IMR-90 (cell line): ENCODE measurements around the gene MAPKAPK2. TPM values are rescaled to one million over a fixed set of nuclear protein-coding genes. Genes with fewer than 3 reads are reported as not detected.

Source experiments
- ATAC-seq: fragments of 200-7000 bp; cut with Tn5 transposase; 2 replicates; pipeline ENCODE4 v1.9.1; 2020; ENCODE audit warnings: low read depth, mild to moderate bottlenecking, moderate library complexity
- BruUV-seq: library from RNA; stranded (reverse); fragments of 400-500 nt; replicated peaks from 2 replicates; lab custom pipeline; 2021; lab: Mats Ljungman, UMichigan
- CTCF ChIA-PET: fragments of 300-600 bp; formaldehyde crosslinking; extraction: SDS; loops from one replicate; lab custom pipeline; 2021; ENCODE audit warnings: antibody characterized with exemption; lab: Yijun Ruan, JAX
- POLR2A ChIA-PET: fragments of 300-600 bp; sonication (Branson Sonifier 250); formaldehyde crosslinking; loops from one replicate; lab custom pipeline; 2022; ENCODE audit warnings: antibody characterized with exemption; ENCODE audit not compliant: unreplicated experiment; lab: Charles Lee
- DNase-seq: peaks from one replicate; pipeline ENCODE4 v3.0.0; 2013
- H2AFZ ChIP-seq: replicated peaks from 2 replicates; pipeline ENCODE3; 2013; ENCODE audit warnings: low read length, mild to moderate bottlenecking; ENCODE audit not compliant: poor library complexity
- H2AK5ac ChIP-seq: 2 replicates; pipeline ENCODE4 v1.6.1; 2013; ENCODE audit warnings: low read depth, low read length, inconsistent platforms
- H2AK9ac ChIP-seq: replicated peaks from 2 replicates; pipeline ENCODE3; 2013; ENCODE audit warnings: mild to moderate bottlenecking, low read depth, low read length, moderate library complexity; ENCODE audit not compliant: poor library complexity
- H2BK120ac ChIP-seq: 2 replicates; pipeline ENCODE4 v1.6.1; 2013; ENCODE audit warnings: low read depth, low read length, inconsistent platforms
- H2BK15ac ChIP-seq: 3 replicates; pipeline ENCODE4 v1.6.1; 2013; ENCODE audit warnings: low read depth, low read length, inconsistent platforms
- H2BK20ac ChIP-seq: 2 replicates; pipeline ENCODE4 v1.6.1; 2013; ENCODE audit warnings: low read depth, mild to moderate bottlenecking, inconsistent platforms, low read length, moderate library complexity
- H2BK5ac ChIP-seq: 2 replicates; pipeline ENCODE4 v1.6.1; 2013; ENCODE audit warnings: mild to moderate bottlenecking, low read depth, low read length, inconsistent platforms; ENCODE audit not compliant: poor library complexity, severe bottlenecking
- H3K14ac ChIP-seq: replicated peaks from 2 replicates; pipeline ENCODE4 v1.6.1; 2013; ENCODE audit warnings: low read depth, low read length, inconsistent platforms
- H3K18ac ChIP-seq: 2 replicates; pipeline ENCODE4 v1.6.1; 2013; ENCODE audit warnings: low read depth, low read length, control low read depth
- H3K23ac ChIP-seq: 2 replicates; pipeline ENCODE4 v1.6.1; 2013; ENCODE audit warnings: low read depth, low read length, inconsistent platforms
- H3K27ac ChIP-seq: 2 replicates; pipeline ENCODE4 v1.5.1; 2013; ENCODE audit warnings: mild to moderate bottlenecking, control low read depth, low read length; ENCODE audit not compliant: insufficient read depth
- H3K27me3 ChIP-seq: 2 replicates; pipeline ENCODE4 v1.6.1; 2013; ENCODE audit warnings: low read length; ENCODE audit not compliant: control insufficient read depth, insufficient read depth
- H3K36me3 ChIP-seq: 2 replicates; pipeline ENCODE4 v1.6.1; 2013; ENCODE audit warnings: low read length, mixed read lengths; ENCODE audit not compliant: control insufficient read depth, insufficient read depth
- H3K4ac ChIP-seq: 2 replicates; pipeline ENCODE4 v1.6.1; 2013; ENCODE audit warnings: low read depth, low read length, inconsistent platforms
- H3K4me1 ChIP-seq: 2 replicates; pipeline ENCODE4 v1.6.1; 2013; ENCODE audit warnings: low read length, mixed read lengths; ENCODE audit not compliant: control insufficient read depth, insufficient read depth
- H3K4me2 ChIP-seq: 2 replicates; pipeline ENCODE4 v1.6.1; 2013; ENCODE audit warnings: low read depth, mild to moderate bottlenecking, control low read depth, low read length, moderate library complexity
- H3K4me3 ChIP-seq: 2 replicates; pipeline ENCODE4 v1.5.1; 2013; ENCODE audit warnings: low read depth, mild to moderate bottlenecking, control low read depth, low read length, moderate library complexity; ENCODE audit not compliant: insufficient read depth
- H3K56ac ChIP-seq: 2 replicates; pipeline ENCODE4 v1.6.1; 2013; ENCODE audit warnings: low read length, inconsistent platforms; ENCODE audit not compliant: insufficient read depth; ENCODE audit errors: extremely low read depth
- H3K79me1 ChIP-seq, 2 experiments: 2 replicates each; pipeline ENCODE4 v1.6.1; 2013; ENCODE audit warnings: low read length in 2 of 2, inconsistent platforms in 1 of 2, low read depth in 1 of 2
- H3K9ac ChIP-seq: 2 replicates; pipeline ENCODE4 v1.6.1; 2013; ENCODE audit warnings: low read depth, low read length, control low read depth
- H3K9me1 ChIP-seq: 2 replicates; pipeline ENCODE4 v1.6.1; 2013; ENCODE audit warnings: low read length, inconsistent platforms; ENCODE audit not compliant: insufficient read depth
- H3K9me3 ChIP-seq: 2 replicates; pipeline ENCODE4 v1.6.1; 2013; ENCODE audit warnings: low read length; ENCODE audit not compliant: control insufficient read depth, insufficient read depth
- H4K20me1 ChIP-seq: 2 replicates; pipeline ENCODE4 v1.6.1; 2013; ENCODE audit warnings: low read length, inconsistent platforms; ENCODE audit not compliant: insufficient read depth
- H4K5ac ChIP-seq: 2 replicates; pipeline ENCODE4 v1.6.1; 2013; ENCODE audit warnings: mild to moderate bottlenecking, low read depth, low read length, control low read depth
- H4K8ac ChIP-seq, 2 experiments: 2 replicates each; pipeline ENCODE4 v1.6.1; 2013; ENCODE audit warnings: low read depth in 2 of 2, low read length in 2 of 2, control low read depth in 1 of 2, inconsistent platforms in 1 of 2
- H4K91ac ChIP-seq: 2 replicates; pipeline ENCODE4 v1.6.1; 2013; ENCODE audit warnings: low read depth, low read length, inconsistent platforms; ENCODE audit not compliant: insufficient read depth
- BHLHE40 ChIP-seq: fragments of 150-350 bp; IDR thresholded peaks from 2 replicates; pipeline ENCODE4 v1.6.1; 2016; ENCODE audit warnings: mild to moderate bottlenecking, low read depth, low read length
- CEBPB ChIP-seq: IDR thresholded peaks from 2 replicates; pipeline ENCODE4 v1.6.1; 2012; ENCODE audit warnings: low read depth, low read length, improper control_type of control experiment
- NFE2L2 ChIP-seq: fragments of 150-350 bp; IDR thresholded peaks from 2 replicates; pipeline ENCODE4 v1.6.1; 2016; ENCODE audit warnings: low read depth, mild to moderate bottlenecking, low read length
- RFX5 ChIP-seq: IDR thresholded peaks from 2 replicates; pipeline ENCODE4 v1.8.0; 2012; ENCODE audit warnings: low read depth, mild to moderate bottlenecking, low read length, moderate library complexity
- WGBS, 2 experiments: methylation state at CpG; one replicate each; pipeline versions ENCODE4 v1.1.5 to v1.1.7; 2013; ENCODE audit warnings: missing lambda C conversion rate in 2 of 2; ENCODE audit not compliant: insufficient read length in 1 of 2; ENCODE audit errors: extremely low coverage in 2 of 2; 5-methylcytosine and 5-hydroxymethylcytosine counted together
- dilution Hi-C: fragments of 300-500 bp; cut with HindIII; formaldehyde crosslinking; loops from one replicate; pipeline ENCODE4 v1.14.3; 2018; ENCODE audit warnings: low sequenced_read_pairs; ENCODE audit not compliant: unreplicated experiment
- in situ Hi-C: fragments of 300-500 bp; cut with MboI; formaldehyde crosslinking; loops from 3 replicates; pipeline ENCODE4 v1.14.3; 2019; ENCODE audit warnings: low sequenced_read_pairs, inconsistent platforms, mixed read lengths
- intact Hi-C: fragments of 100-400 bp; cut with micrococcal nuclease; formaldehyde crosslinking; loops from 2 replicates; pipeline ENCODE4 v1.10.0; 2022
- polyA plus RNA-seq, 3 experiments: library from polyadenylated mRNA; depleted of rRNA; stranded (reverse); fragments of >200 nt; gene quantifications; 2 replicates each; pipeline ENCODE4 v1.2.3, GENCODE V29; 2012; ENCODE audit warnings: low replicate concordance in 1 of 3
- total RNA-seq: library from RNA; depleted of rRNA; stranded (reverse); fragments of >200 nt; gene quantifications from 2 replicates; pipeline ENCODE4 v1.2.3, GENCODE V29; 2012
- TF ChIP-seq, protein P1 (sequence below): fragments of 150-350 bp; IDR thresholded peaks from 2 replicates; pipeline ENCODE4 v1.6.1; 2017; ENCODE audit warnings: mild to moderate bottlenecking, antibody characterized with exemption, low read length, low read depth
- TF ChIP-seq, protein P2 (sequence below): conservative IDR thresholded peaks from 2 replicates; pipeline ENCODE4 v1.5.1; 2012; ENCODE audit warnings: mild to moderate bottlenecking, low read depth, low read length, improper control_type of control experiment

Gene MAPKAPK2
- total and polyA plus RNA-seq, 2 of the 4 experiments (the other 2 are of a cell fraction), result 56.5 to 66.4 TPM

DNA sequence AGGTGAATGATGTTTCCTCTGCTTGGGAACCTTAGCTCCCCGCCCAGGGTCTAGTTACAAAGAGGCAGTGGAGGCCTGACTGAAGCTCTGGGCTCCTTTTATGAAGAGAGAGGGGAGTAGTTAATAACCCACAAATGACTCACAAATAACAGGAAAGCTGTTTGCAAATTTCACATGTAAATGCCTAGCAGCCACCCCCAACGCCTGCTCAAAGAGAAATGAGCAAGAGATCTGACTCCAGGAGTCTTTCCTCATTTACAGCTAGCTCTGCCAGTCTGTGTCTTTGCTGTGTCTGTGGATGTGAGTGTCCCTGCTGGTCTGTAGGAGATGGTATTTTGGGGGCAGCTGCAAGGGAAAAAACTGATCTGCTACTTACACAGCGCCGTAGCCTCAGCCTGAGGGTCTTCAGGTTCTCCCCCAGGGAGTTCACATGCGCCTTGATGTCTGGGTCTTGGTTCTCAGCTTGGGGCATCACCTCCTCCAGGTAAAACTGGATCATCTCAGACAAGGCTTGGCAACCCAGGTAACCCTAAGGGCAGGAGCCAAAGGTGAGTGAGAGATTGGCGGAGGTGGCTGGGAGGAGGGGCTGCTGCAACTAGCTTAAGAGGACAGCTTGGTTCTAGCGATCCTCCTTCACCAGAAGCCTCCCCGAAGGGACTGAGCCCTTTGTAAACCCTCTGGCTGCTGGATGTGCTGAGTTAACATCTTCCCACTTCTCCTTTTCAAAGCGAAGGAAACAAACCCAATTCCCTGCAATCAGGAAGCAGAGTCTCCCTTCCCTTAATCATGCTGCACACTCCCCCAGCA is 86.0 kb downstream of the MAPKAPK2 start, which contains the start of gene IL19 (continued):
- TF ChIP-seq, protein P1, sequence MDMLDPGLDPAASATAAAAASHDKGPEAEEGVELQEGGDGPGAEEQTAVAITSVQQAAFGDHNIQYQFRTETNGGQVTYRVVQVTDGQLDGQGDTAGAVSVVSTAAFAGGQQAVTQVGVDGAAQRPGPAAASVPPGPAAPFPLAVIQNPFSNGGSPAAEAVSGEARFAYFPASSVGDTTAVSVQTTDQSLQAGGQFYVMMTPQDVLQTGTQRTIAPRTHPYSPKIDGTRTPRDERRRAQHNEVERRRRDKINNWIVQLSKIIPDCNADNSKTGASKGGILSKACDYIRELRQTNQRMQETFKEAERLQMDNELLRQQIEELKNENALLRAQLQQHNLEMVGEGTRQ, result no peak
- TF ChIP-seq NFE2L2, result no peak

DNA sequence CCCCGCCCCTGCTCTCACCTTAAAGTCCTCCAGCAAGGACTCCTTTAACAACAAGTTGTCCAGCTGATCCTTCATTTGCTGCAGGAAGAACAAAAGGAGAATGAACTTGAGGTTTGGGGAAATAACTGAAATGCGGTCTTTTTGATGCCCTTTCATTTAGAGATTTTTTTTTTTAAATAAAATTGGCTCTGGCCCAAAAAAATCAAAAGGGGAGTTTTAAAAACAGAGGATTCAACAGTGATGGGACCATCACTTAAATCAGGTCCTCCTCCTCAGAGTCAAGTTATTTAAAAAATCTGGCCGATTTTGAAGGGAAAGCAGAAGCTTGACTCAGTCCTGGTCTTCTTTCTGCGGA is 86.6 kb downstream of the MAPKAPK2 start:
- no peaks in the 10 kb centered on the region for H3K9me3 ChIP-seq
- no peaks in the 10 kb centered on the region for H3K36me3 ChIP-seq
- TF ChIP-seq BHLHE40, result no peak
- TF ChIP-seq, protein P1, result no peak
- TF ChIP-seq RFX5, result no peak
- no peak for TF ChIP-seq CEBPB
- TF ChIP-seq, protein P2, sequence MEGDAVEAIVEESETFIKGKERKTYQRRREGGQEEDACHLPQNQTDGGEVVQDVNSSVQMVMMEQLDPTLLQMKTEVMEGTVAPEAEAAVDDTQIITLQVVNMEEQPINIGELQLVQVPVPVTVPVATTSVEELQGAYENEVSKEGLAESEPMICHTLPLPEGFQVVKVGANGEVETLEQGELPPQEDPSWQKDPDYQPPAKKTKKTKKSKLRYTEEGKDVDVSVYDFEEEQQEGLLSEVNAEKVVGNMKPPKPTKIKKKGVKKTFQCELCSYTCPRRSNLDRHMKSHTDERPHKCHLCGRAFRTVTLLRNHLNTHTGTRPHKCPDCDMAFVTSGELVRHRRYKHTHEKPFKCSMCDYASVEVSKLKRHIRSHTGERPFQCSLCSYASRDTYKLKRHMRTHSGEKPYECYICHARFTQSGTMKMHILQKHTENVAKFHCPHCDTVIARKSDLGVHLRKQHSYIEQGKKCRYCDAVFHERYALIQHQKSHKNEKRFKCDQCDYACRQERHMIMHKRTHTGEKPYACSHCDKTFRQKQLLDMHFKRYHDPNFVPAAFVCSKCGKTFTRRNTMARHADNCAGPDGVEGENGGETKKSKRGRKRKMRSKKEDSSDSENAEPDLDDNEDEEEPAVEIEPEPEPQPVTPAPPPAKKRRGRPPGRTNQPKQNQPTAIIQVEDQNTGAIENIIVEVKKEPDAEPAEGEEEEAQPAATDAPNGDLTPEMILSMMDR, result no peak
- H3K9ac ChIP-seq, result no peak overlapping the region
- no peak overlapping the region for H2AK5ac ChIP-seq
- H3K56ac ChIP-seq, result no peak overlapping the region
- no peaks in the 10 kb centered on the region for H4K20me1 ChIP-seq
- POLR2A ChIA-PET, result no interaction called here
- no peak overlapping the region for H4K5ac ChIP-seq
- intact Hi-C loops (no loop called here), dilution Hi-C loops (no loop called here), in situ Hi-C loops (no loop called here)
- DNase-seq, result no peak
- H4K91ac ChIP-seq, result no peak overlapping the region
- no peak overlapping the region for H3K27ac ChIP-seq
- no peak overlapping the region for H3K18ac ChIP-seq
- H2AK9ac ChIP-seq, result no peak overlapping the region
- no peak overlapping the region for H2AFZ ChIP-seq
- no TSS peak for BruUV-seq
- no peak overlapping the region for H3K14ac ChIP-seq
- H3K9me1 ChIP-seq, result no peaks in the 10 kb centered on the region; the same call in 1 of the 2 replicates
- peaks cover 3% of the 10 kb centered on the region for H3K4me1 ChIP-seq
- no peak overlapping the region for H3K23ac ChIP-seq
- no CpG with 5 or more reads among the region's 4 CpGs for WGBS, 2 experiments
- H3K4me3 ChIP-seq, result no peak overlapping the region
- no peak overlapping the region; a peak in 1 of 4 replicates for H4K8ac ChIP-seq
- no peak for ATAC-seq
- no peak overlapping the region for H2BK120ac ChIP-seq
- H3K4me2 ChIP-seq, result no peak overlapping the region
- H3K79me1 ChIP-seq, result no peaks in the 10 kb centered on the region
- no peak overlapping the region for H2BK15ac ChIP-seq
- CTCF ChIA-PET, result interaction anchor here (1.9 kb wide), 1 partner anchor 38 kb away, joined by 4 read pairs; no protein-coding TSS in a partner anchor
- peaks cover 21% of the 10 kb centered on the region for H3K27me3 ChIP-seq
- H2BK5ac ChIP-seq, result no peak overlapping the region
- H2BK20ac ChIP-seq, result no peak overlapping the region
- no peak overlapping the region for H3K4ac ChIP-seq
